Ishikawa (cell line): ENCODE results near the gene SLX4.

Experiments used
- CEBPB ChIP-seq: IDR thresholded peaks from 2 replicates; pipeline ENCODE4 v1.6.1; 2012
- CREB1 ChIP-seq: IDR thresholded peaks from 2 replicates; pipeline ENCODE4 v1.6.1; 2012; ENCODE audit warnings: low read depth
- EP300 ChIP-seq: IDR thresholded peaks from 2 replicates; pipeline ENCODE4 v1.6.1; 2012; ENCODE audit warnings: borderline replicate concordance
- FOXM1 ChIP-seq: IDR thresholded peaks from 2 replicates; pipeline ENCODE4 v1.6.1; 2012; ENCODE audit warnings: low read depth, borderline replicate concordance
- MAX ChIP-seq: IDR thresholded peaks from 2 replicates; pipeline ENCODE4 v1.6.1; 2012
- NFIC ChIP-seq: IDR thresholded peaks from 2 replicates; pipeline ENCODE4 v1.6.1; 2012
- RAD21 ChIP-seq: IDR thresholded peaks from 2 replicates; pipeline ENCODE4 v1.6.1; 2012; ENCODE audit warnings: low read depth
- TAF1 ChIP-seq: IDR thresholded peaks from 2 replicates; pipeline ENCODE4 v1.6.1; 2012; ENCODE audit warnings: low read depth, mild to moderate bottlenecking
- USF1 ChIP-seq: IDR thresholded peaks from 2 replicates; pipeline ENCODE4 v1.6.1; 2012
- YY1 ChIP-seq: IDR thresholded peaks from 2 replicates; pipeline ENCODE4 v1.6.1; 2012; ENCODE audit warnings: low read depth
- ZBTB7A ChIP-seq: IDR thresholded peaks from 2 replicates; pipeline ENCODE4 v1.6.1; 2012; ENCODE audit warnings: low read depth
- TF ChIP-seq, protein P1 (sequence below): IDR thresholded peaks from 2 replicates; pipeline ENCODE4 v1.6.1; 2012; ENCODE audit warnings: low read depth, mild to moderate bottlenecking

GRCh38 chr16:3599922-3600321 lies 11.5 kb downstream of the SLX4 start:
- TF ChIP-seq TAF1 (no peak), YY1 (no peak), EP300 (no peak), NFIC (no peak), ZBTB7A (no peak), FOXM1 (no peak), USF1 (no peak), RAD21 (no peak), MAX (no peak), CREB1 (no peak), CEBPB (no peak)
- TF ChIP-seq, protein P1, sequence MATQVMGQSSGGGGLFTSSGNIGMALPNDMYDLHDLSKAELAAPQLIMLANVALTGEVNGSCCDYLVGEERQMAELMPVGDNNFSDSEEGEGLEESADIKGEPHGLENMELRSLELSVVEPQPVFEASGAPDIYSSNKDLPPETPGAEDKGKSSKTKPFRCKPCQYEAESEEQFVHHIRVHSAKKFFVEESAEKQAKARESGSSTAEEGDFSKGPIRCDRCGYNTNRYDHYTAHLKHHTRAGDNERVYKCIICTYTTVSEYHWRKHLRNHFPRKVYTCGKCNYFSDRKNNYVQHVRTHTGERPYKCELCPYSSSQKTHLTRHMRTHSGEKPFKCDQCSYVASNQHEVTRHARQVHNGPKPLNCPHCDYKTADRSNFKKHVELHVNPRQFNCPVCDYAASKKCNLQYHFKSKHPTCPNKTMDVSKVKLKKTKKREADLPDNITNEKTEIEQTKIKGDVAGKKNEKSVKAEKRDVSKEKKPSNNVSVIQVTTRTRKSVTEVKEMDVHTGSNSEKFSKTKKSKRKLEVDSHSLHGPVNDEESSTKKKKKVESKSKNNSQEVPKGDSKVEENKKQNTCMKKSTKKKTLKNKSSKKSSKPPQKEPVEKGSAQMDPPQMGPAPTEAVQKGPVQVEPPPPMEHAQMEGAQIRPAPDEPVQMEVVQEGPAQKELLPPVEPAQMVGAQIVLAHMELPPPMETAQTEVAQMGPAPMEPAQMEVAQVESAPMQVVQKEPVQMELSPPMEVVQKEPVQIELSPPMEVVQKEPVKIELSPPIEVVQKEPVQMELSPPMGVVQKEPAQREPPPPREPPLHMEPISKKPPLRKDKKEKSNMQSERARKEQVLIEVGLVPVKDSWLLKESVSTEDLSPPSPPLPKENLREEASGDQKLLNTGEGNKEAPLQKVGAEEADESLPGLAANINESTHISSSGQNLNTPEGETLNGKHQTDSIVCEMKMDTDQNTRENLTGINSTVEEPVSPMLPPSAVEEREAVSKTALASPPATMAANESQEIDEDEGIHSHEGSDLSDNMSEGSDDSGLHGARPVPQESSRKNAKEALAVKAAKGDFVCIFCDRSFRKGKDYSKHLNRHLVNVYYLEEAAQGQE, result no peak
